Adrenal gland (tissue), 12 donors: ENCODE measurements around the gene ACTA1. TPM values are rescaled to one million over a fixed set of nuclear protein-coding genes. Genes with fewer than 3 reads are reported as not detected.

Source experiments
- DNase-seq, 7 donors: peaks; one replicate each; pipeline ENCODE4 v3.0.0-alpha.2; 2019 to 2020
- H3K27ac ChIP-seq, 5 donors: fragments of 200-600 bp; sonication (generic) in 4 of 5; 1 replicate in 3 of 5; 2 replicates in 2 of 5; pipeline versions ENCODE4 v1.5.1 to v1.8.0; 2016 to 2020; ENCODE audit warnings: mild to moderate bottlenecking in 1 of 5
- H3K27me3 ChIP-seq: fragments of 200-600 bp; 2 replicates; pipeline ENCODE4 v1.8.0; 2021
- H3K36me3 ChIP-seq, 2 donors: fragments of 200-600 bp; replicated peaks in 1 of 2; 1 replicate in 1 of 2; 2 replicates in 1 of 2; pipeline versions ENCODE4 v1.5.1 to v1.8.0; 2018 to 2022
- H3K4me1 ChIP-seq, 2 donors: fragments of 200-600 bp; replicated peaks in 1 of 2; 1 replicate in 1 of 2; 2 replicates in 1 of 2; pipeline versions ENCODE4 v1.5.1 to v1.8.0; 2018 to 2021
- H3K4me3 ChIP-seq, 4 donors: fragments of 200-600 bp; sonication (generic) in 3 of 4; one replicate each; pipeline ENCODE4 v1.5.1; 2016 to 2018
- H3K9me3 ChIP-seq, 3 donors: fragments of 200-600 bp; sonication (generic) in 1 of 3; replicated peaks in 1 of 3; 1 replicate in 2 of 3; 2 replicates in 1 of 3; pipeline versions ENCODE4 v1.5.1 to v1.8.0; 2016 to 2021
- POLR2A ChIP-seq, 2 donors: fragments of 450-650 bp; IDR thresholded peaks; one replicate each; pipeline ENCODE4 v1.6.1; 2017; ENCODE audit warnings: antibody characterized with exemption in 2 of 2, mild to moderate bottlenecking in 2 of 2, moderate library complexity in 1 of 2
- WGBS, 4 donors: extraction: QIAGEN DNeasy Blood & Tissue Kit in 2 of 4; methylation state at CpG; one replicate each; pipeline versions ENCODE4 v1.1.5 to v1.1.7; 2013 to 2017; 5-methylcytosine and 5-hydroxymethylcytosine counted together
- intact Hi-C, 2 donors: fragments of 100-400 bp; cut with DNase I; formaldehyde crosslinking; loops; one replicate each; pipeline versions ENCODE4 v1.14.1 to v1.15.0; 2022 to 2023
- polyA plus RNA-seq, 3 donors: library from polyadenylated mRNA; stranded (reverse); fragments of 200-250 nt in 2 of 3; fragments of 350-450 nt in 1 of 3; fragmentation: Illumina TruSeq in 1 of 3; extraction: RNeasy Lipid Tissue Mini Kit (QIAGEN cat#74804) in 1 of 3; gene quantifications; one replicate each; pipeline ENCODE4 v1.2.3, GENCODE V29; 2013 to 2014
- total RNA-seq, 9 donors: library from RNA; depleted of rRNA in 4 of 9; stranded (reverse); fragments of >200 nt in 4 of 9; fragments of 120-200 nt in 1 of 9; fragmentation: NEBNext Ultra II Directional in 1 of 9; extraction: Animal tissue kit (Norgen Biotek cat#: 25700) in 1 of 9; gene quantifications; one replicate each; pipeline versions ENCODE4 v1.1.0 to v1.2.4, GENCODE V29; 2013 to 2023
- TF ChIP-seq, protein P1 (sequence below), 6 experiments: fragments of 450-650 bp in 4 of 6; fragments of 200-600 bp in 2 of 6; sonication (generic) in 1 of 6; IDR thresholded peaks; 1 replicate in 5 of 6; 2 replicates in 1 of 6; pipeline versions ENCODE4 v1.5.1 to v1.8.0; 2016 to 2021; ENCODE audit warnings: antibody characterized with exemption in 6 of 6, mild to moderate bottlenecking in 2 of 6, moderate library complexity in 1 of 6
- donor health status: healthy with polysubstance abuse.
- donor health status: Bipolar disorder and iron deficiency.
- donor health status: DM: yes; HTN: yes; CAD: no.
- donor health status: DM: no; HTN: no; CAD: no.
- donor health status: DM: no; HTN: no; CAD: no.
- donor health status: DM: yes; HTN: yes; CAD: no.

ACTA1 gene
- total and polyA plus RNA-seq, 12 donors: 0.14 to 53.3 (median 1.1) TPM; not detected in 4

- Histone ChIP-seq H3K4me3 (no peak overlapping the region), H3K27me3 (peaks cover 9% of the 10 kb centered on the region), H3K9me3 (no peaks in the 10 kb centered on the region), H3K27ac (no peak overlapping the region), H3K36me3 (no peaks in the 10 kb centered on the region), H3K4me1 (peaks cover 22 to 33% of the 10 kb centered on the region in 2 donors)
- WGBS, 4 donors: 83 to 91% (median 90%) methylated on average over 6 to 7 of the region's 7 CpGs
- no peak for TF ChIP-seq POLR2A (IDR thresholded peaks at IDR 0.05)
- TF ChIP-seq, protein P1, sequence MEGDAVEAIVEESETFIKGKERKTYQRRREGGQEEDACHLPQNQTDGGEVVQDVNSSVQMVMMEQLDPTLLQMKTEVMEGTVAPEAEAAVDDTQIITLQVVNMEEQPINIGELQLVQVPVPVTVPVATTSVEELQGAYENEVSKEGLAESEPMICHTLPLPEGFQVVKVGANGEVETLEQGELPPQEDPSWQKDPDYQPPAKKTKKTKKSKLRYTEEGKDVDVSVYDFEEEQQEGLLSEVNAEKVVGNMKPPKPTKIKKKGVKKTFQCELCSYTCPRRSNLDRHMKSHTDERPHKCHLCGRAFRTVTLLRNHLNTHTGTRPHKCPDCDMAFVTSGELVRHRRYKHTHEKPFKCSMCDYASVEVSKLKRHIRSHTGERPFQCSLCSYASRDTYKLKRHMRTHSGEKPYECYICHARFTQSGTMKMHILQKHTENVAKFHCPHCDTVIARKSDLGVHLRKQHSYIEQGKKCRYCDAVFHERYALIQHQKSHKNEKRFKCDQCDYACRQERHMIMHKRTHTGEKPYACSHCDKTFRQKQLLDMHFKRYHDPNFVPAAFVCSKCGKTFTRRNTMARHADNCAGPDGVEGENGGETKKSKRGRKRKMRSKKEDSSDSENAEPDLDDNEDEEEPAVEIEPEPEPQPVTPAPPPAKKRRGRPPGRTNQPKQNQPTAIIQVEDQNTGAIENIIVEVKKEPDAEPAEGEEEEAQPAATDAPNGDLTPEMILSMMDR (IDR thresholded peaks at IDR 0.05): no peak
- no peak for DNase-seq
- intact Hi-C loops: no loop called here
Observed at GRCh38 chr1:229412056-229412455, 21.8 kb downstream of the ACTA1 start.

DNA sequence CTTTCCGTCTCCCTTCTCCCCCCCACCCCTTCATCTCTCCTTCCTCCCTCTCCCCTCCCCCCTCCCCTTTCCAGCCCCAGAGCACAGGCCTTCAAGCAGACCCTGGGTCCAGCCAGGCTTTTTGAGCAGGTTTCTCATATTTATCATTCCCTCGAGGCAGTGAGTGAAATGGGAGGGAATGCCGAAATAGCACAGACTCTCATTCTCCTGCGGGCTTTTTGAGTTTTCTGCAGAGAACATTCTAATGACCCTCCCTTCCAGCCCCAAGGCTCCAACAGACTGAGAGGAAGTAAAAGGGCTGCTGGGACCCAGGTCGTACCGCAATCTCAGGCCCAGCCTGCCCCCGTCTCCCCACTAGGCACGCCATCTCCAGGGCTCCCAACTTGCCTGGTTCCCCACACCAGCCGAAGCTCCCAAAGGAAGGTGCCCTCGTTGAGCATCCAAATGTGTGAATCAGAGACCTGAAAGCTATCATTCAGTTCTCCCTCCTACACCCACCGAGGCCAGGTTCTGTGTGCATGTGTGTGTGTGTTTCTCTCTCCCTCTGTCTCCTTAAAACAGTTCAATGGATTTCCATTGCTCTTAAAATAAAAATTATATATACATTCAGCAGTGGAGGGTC is 22.3 kb downstream of the ACTA1 start:
- H3K4me1 ChIP-seq: peaks cover 22 to 33% of the 10 kb centered on the region in 2 donors
- DNase-seq: no peak

DNA sequence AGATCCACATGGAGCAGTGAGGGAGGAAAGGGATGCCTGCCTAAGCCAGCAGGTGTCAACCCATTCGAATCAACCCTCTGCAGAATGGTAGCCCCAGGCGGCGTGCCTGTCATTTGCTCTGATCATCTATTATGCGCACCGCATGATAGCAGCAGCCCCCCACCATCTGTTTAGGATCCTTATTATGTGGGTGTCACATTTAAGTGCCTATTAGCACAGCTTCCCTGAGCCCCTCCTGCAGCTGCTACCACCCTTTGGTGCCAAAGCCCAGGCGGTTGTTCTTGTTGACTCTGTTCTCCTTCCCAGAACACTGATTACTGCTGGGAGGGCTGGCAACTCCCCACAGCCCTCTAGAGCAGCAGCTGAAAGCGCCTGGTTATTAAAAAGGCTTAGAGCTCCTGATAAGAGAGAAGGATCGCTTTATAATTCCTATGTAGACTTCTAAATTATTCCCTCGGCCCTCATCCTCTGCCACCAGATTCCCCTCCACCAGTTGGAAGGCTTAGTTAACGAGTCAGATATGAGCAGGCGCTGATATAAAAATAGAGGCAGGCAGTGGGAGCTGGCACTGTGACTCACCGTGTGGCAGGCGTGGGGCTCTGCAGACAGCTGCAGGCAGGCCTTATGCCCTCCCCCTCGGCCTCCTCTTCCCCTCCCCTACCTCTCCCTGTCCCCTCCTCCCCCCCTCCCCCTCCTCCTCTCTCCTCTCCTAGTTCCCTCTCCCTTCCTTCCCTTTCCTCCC is 23.0 kb downstream of the ACTA1 start:
- TF ChIP-seq POLR2A (IDR thresholded peaks at IDR 0.05): peak in 1 of 2 donors; percentile 48
- TF ChIP-seq, protein P1 (IDR thresholded peaks at IDR 0.05): no peak
- intact Hi-C loops: no loop called here
- DNase-seq: peak; percentile 80 to 93 (median 89)
- Histone ChIP-seq H3K9me3 (no peaks in the 10 kb centered on the region), H3K27me3 (peaks cover 10% of the 10 kb centered on the region), H3K4me3 (no peak overlapping the region), H3K4me1 (peaks cover 22 to 33% of the 10 kb centered on the region in 2 donors), H3K36me3 (no peaks in the 10 kb centered on the region), H3K27ac (peak overlapping the region in 3 of 5 donors; percentile 48 to 74 (median 62))
- WGBS, 4 donors: 22 to 39% (median 31%) methylated on average over 12 to 14 of the region's 14 CpGs

More for the DNA sequence above, 22.3 kb downstream of the ACTA1 start:
- intact Hi-C loops: no loop called here
- Histone ChIP-seq H3K36me3 (no peaks in the 10 kb centered on the region), H3K27ac (no peak overlapping the region), H3K4me3 (no peak overlapping the region), H3K27me3 (peaks cover 10% of the 10 kb centered on the region), H3K9me3 (no peaks in the 10 kb centered on the region)
- TF ChIP-seq POLR2A (IDR thresholded peaks at IDR 0.05): no peak
- TF ChIP-seq, protein P1 (IDR thresholded peaks at IDR 0.05): no peak
- WGBS, 4 donors: 54 to 75% (median 58%) methylated on average over 10 to 11 of the region's 11 CpGs

- intact Hi-C loops: no loop called here
- DNase-seq: no peak
- Histone ChIP-seq H3K27ac (peak overlapping the region in 2 of 5 donors; percentile 62 to 74), H3K4me1 (peaks cover 22 to 33% of the 10 kb centered on the region in 2 donors), H3K4me3 (no peak overlapping the region), H3K9me3 (no peaks in the 10 kb centered on the region), H3K36me3 (no peaks in the 10 kb centered on the region), H3K27me3 (peaks cover 10% of the 10 kb centered on the region)
- 55 to 64% (median 59%) methylated on average over 7 to 9 of the region's 9 CpGs for WGBS, 4 donors
- no peak for TF ChIP-seq POLR2A (IDR thresholded peaks at IDR 0.05)
- TF ChIP-seq, protein P1 (IDR thresholded peaks at IDR 0.05): no peak
Observed at GRCh38 chr1:229410370-229410691, 23.6 kb downstream of the ACTA1 start.
